Measurements from ENCODE around the gene NGDN.

NGDN gene

DNA sequence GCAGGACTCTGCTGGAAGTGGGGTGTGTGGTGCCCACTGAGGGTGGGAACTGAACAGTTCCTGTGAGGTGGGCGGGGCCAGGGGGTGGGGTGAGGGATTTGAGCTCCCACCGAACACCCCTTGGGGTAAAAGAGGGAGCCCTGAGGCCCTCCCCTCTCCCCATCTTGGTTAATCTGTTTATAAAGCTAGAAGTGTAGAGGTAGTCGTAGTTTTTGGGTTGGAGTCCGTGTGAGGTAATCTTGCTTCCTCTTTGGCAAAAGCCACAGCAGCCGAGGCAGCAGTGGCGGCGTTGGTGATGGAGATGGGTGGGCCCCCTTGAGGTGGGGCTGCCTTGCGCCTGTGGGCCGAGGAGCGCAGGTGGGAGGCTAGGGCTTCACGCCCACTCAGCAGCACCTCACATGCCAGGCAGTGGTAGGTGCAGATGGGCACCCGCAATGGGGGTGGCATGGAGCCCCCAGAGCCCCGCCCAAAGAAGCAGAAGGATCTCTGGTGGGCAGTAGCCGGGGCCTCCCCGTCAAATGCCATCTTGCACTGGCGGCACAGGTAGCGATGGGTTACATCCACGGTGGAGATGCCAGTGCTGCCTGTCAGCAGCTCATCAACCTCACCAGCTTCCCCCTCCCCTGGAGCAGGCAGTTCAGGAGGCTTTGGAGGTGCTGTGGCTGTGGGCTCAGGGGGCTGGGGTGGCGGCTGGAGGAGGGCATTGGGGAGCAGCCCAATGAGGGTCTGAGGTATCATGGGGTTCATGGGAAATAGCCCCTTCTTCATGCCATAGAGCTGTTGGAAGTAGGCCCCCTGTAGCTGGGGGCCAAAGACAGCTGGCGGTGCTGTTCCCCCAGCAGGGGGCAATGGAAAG lies 52.5 kb downstream of the NGDN start:
- DNase-seq (ENCODE audit: low read depth in 2 of 2), result no peak

DNA sequence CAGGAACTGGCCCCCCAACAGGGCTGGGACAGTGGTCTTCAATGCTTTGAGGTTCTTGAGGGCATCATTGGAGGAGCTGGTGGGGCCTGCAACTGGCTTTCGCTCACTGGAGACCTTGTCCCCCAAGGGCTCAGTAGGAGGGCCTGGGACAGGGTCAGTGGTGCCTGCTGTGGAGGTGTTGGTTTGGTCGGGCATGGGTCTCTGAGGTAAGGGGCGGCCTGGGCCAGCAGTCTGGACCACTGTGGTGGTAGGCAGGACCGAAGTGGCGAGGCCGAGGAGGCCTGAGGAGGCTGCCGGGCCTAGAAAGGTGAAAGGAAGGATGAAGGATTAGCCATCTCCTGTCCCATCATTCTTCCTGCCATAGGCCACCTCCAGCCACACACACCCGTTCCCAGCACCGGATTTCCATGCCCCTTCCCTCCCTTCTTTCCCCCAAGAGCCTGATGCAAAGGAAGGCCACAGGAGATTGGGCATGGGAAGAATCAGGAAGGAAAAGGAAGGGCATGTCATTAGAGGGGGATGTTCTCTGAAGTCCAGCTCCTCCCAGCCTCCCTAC lies 53.2 kb downstream of the NGDN start:
- DNase-seq (ENCODE audit: low read depth in 2 of 2), result no peak

DNA sequence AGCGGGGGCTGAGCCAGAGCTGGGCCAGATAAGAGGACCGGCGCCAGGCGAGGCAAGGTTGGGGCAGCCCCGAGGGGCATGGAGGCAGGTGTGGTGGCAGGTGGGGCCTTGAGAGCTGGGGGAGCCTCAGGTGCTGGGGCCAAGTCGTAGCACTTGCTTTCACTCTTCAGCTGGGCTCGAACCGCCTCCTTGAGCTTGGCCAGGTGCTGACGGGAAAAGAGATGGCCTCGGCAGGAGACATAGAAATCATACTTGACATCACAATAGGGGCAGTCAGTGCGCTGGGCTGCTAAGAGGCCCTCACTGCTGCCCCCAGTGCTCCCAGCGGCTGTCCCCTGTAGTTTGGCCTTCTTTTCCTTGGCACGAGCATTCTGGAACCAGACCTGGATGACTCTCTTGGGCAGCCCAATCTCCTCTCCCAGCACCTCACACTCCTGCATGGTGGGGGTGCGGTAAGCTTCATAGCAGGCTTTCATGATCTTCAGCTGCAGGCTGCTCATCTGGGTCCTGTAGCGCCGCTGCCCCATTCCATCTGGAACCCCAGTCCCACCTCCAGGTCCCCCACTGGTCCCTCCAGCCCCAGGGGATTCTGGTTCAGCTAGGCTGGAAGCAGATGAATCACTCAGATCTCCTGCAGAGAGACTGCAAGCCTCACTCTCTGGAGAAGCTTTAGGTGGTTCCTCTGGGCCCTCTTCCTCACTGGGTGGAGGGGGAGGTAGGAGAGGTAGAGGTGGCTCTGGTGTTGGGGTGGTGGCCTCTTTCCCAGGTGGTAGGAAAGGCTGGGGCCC lies 53.9 kb downstream of the NGDN start:
- DNase-seq (ENCODE audit: low read depth in 2 of 2), result no peak

DNA sequence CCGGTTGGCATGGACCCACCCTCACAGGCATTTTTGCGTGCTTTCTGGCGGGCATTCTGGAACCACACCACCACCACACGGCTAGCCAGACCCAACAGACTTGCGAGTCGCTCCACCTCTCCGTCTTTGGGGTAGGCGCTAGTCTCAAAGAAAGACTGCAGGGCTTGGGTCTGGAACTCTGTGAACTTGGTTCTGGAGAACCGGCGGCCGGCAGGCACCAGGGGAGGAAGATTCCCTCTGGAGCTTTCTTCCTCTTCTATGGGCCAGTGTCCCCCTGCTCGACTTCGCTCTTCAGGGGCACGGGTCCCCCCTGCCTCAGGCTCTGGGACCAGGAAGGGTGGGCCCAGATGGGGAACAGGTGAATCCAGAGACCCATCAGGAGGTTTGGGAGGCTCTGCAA lies 55.5 kb downstream of the NGDN start:
- DNase-seq (ENCODE audit: low read depth in 2 of 2), result no peak

DNA sequence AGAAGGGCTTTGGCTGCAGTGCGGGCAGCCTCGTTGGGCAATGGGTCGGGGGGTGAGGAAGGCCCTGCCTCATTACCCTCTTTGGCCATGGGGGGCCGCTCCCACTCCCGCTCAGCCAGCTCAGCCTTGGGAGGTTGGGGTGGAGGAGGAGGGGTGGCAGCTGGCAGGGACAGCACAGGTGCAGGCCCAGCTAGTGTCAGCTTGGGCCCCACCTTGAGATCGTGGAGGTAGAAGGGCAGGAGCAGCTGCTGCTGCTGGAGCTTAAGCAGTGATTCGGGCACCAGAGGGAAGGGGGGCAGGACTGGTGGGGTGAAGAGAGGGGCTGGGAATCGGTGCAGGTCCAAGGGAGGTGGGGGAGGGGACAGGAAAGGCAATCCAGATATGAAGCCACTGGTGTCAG lies 56.1 kb downstream of the NGDN start:
- DNase-seq (ENCODE audit: low read depth in 2 of 2), result no peak

Measured in activated CD4-positive, alpha-beta T cell treated with anti-CD3 and anti-CD28 coated beads for 24 hours (primary cell).